GM23338 (cell line): Measurements from ENCODE around the gene LEKR1. TPM values are rescaled to one million over a fixed set of nuclear protein-coding genes. Genes with fewer than 3 reads are reported as not detected.

ENCODE experiments used
- ATAC-seq: fragments of 200-7000 bp; cut with Tn5 transposase; 3 replicates; pipeline ENCODE4 v1.9.1; 2020
- DNase-seq: peaks from one replicate; pipeline ENCODE4 v3.0.0-alpha.2; 2015; ENCODE audit warnings: low spot score
- H2AFZ ChIP-seq: fragments of 200-600 bp; sonication (generic); 2 replicates; pipeline ENCODE4 v1.8.0; 2016; ENCODE audit warnings: antibody characterized with exemption, mild to moderate bottlenecking, moderate library complexity
- H3F3A ChIP-seq: fragments of 200-600 bp; sonication (generic); replicated peaks from 2 replicates; pipeline ENCODE4 v1.8.0; 2017; ENCODE audit warnings: antibody characterized with exemption, mixed run types, low read depth
- H3K27ac ChIP-seq: fragments of 200-600 bp; sonication (generic); 2 replicates; pipeline ENCODE4 v1.6.1; 2016; ENCODE audit warnings: low read depth
- H3K27me3 ChIP-seq: fragments of 200-600 bp; sonication (generic); 2 replicates; pipeline ENCODE4 v1.8.0; 2016; ENCODE audit warnings: mild to moderate bottlenecking, mixed run types, moderate library complexity; ENCODE audit not compliant: insufficient read depth
- H3K36me3 ChIP-seq: fragments of 200-600 bp; sonication (generic); 2 replicates; pipeline ENCODE4 v1.8.0; 2016; ENCODE audit warnings: mild to moderate bottlenecking; ENCODE audit not compliant: insufficient read depth
- H3K4me1 ChIP-seq: fragments of 200-600 bp; sonication (generic); 2 replicates; pipeline ENCODE4 v1.8.0; 2016; ENCODE audit warnings: mild to moderate bottlenecking, moderate library complexity; ENCODE audit not compliant: insufficient read depth
- H3K4me2 ChIP-seq: fragments of 200-600 bp; sonication (generic); 2 replicates; pipeline ENCODE4 v1.7.1; 2017; ENCODE audit warnings: mixed run types
- H3K4me3 ChIP-seq: fragments of 200-600 bp; sonication (generic); 2 replicates; pipeline ENCODE4 v1.6.1; 2016; ENCODE audit warnings: mixed run types
- H3K79me2 ChIP-seq: fragments of 200-600 bp; sonication (generic); replicated peaks from 2 replicates; pipeline ENCODE4 v1.8.0; 2017; ENCODE audit warnings: mild to moderate bottlenecking; ENCODE audit not compliant: insufficient read depth
- H3K9me2 ChIP-seq: fragments of 200-600 bp; sonication (generic); 2 replicates; pipeline ENCODE4 v1.8.0; 2017; ENCODE audit not compliant: insufficient read depth
- H4K20me1 ChIP-seq: fragments of 200-600 bp; sonication (generic); replicated peaks from 2 replicates; pipeline ENCODE4 v1.8.0; 2017; ENCODE audit warnings: mild to moderate bottlenecking; ENCODE audit not compliant: insufficient read depth
- H3K27ac Mint-ChIP-seq: 2 replicates; pipeline ENCODE4 v1.8.0; 2020; ENCODE audit warnings: inconsistent platforms, mild to moderate bottlenecking, moderate library complexity, mixed read lengths
- H3K27me3 Mint-ChIP-seq: 3 replicates; pipeline ENCODE4 v1.8.0; 2022; ENCODE audit warnings: low read depth, mild to moderate bottlenecking, moderate library complexity, mixed read lengths, inconsistent platforms; ENCODE audit not compliant: insufficient read depth, poor library complexity
- H3K36me3 Mint-ChIP-seq: 3 replicates; pipeline ENCODE4 v1.8.0; 2021; ENCODE audit warnings: low read depth, mild to moderate bottlenecking, inconsistent platforms, moderate library complexity, mixed read lengths
- H3K4me1 Mint-ChIP-seq: 3 replicates; pipeline ENCODE4 v1.8.0; 2020; ENCODE audit warnings: mild to moderate bottlenecking, inconsistent platforms, mixed read lengths
- H3K4me3 Mint-ChIP-seq: 3 replicates; pipeline ENCODE4 v1.8.0; 2021; ENCODE audit warnings: moderate library complexity, mild to moderate bottlenecking, inconsistent platforms, mixed read lengths
- H3K9me3 Mint-ChIP-seq: 3 replicates; pipeline ENCODE4 v1.8.0; 2020; ENCODE audit warnings: moderate library complexity, mild to moderate bottlenecking, inconsistent platforms, mixed read lengths
- CREB1 ChIP-seq: fragments of 250-450 bp; sonication (Bioruptor Pico); IDR thresholded peaks from 2 replicates; pipeline ENCODE4 v1.5.0; 2020; ENCODE audit warnings: low read depth, mild to moderate bottlenecking, moderate library complexity
- CTCF ChIP-seq, 2 experiments: fragments of 200-600 bp in 1 of 2; sonication (generic) in 1 of 2; conservative IDR thresholded peaks; 2 replicates each; pipeline versions ENCODE4 v1.5.1 to v1.6.1; 2016 to 2017; ENCODE audit warnings: antibody characterized with exemption in 2 of 2, low read depth in 2 of 2, mild to moderate bottlenecking in 2 of 2, moderate library complexity in 1 of 2
- EZH2 ChIP-seq: fragments of 200-600 bp; sonication (generic); IDR thresholded peaks from one replicate; pipeline ENCODE4 v1.8.0; 2017; ENCODE audit warnings: antibody characterized with exemption, mild to moderate bottlenecking, low read depth; ENCODE audit not compliant: unreplicated experiment
- EZH2phosphoT487 ChIP-seq: fragments of 200-600 bp; sonication (generic); IDR thresholded peaks from one replicate; pipeline ENCODE4 v1.8.1; 2018; ENCODE audit warnings: antibody characterized with exemption; ENCODE audit not compliant: unreplicated experiment
- JUNB ChIP-seq: IDR thresholded peaks from one replicate; pipeline ENCODE4 v1.6.1; 2016; ENCODE audit warnings: antibody characterized with exemption; ENCODE audit not compliant: unreplicated experiment
- REST ChIP-seq: IDR thresholded peaks from one replicate; pipeline ENCODE4 v1.6.1; 2018; ENCODE audit warnings: antibody characterized with exemption; ENCODE audit not compliant: unreplicated experiment
- ZNF114 ChIP-seq: fragments of 250-450 bp; sonication (Bioruptor Pico); IDR thresholded peaks from 2 replicates; pipeline ENCODE4 v1.5.0; 2020; ENCODE audit warnings: mild to moderate bottlenecking, moderate library complexity
- ZNF462 ChIP-seq: fragments of 250-450 bp; sonication (Bioruptor Pico); IDR thresholded peaks from 2 replicates; pipeline ENCODE4 v1.5.0; 2020; ENCODE audit warnings: mild to moderate bottlenecking, moderate library complexity
- polyA plus RNA-seq: library from polyadenylated mRNA; unstranded; fragments of >200 nt; fragmentation: Nextera tagmentation; extraction: Ambion mirVana; gene quantifications from 2 replicates; pipeline ENCODE4 v1.2.1, GENCODE V29; 2016
- total RNA-seq: library from RNA; depleted of rRNA; stranded (reverse); fragments of >200 nt; shearing (Covaris generic); gene quantifications from 2 replicates; pipeline ENCODE4 v1.2.3, GENCODE V29; 2014

Gene LEKR1
- total and polyA plus RNA-seq, 2 experiments from 2014 or later, result not detected

GRCh38 chr3:156843071-156843808 is 17.1 kb downstream of the LEKR1 start (continued):
- TF ChIP-seq ZNF462 (CRISPR knock-in tag), result no peak

GRCh38 chr3:156847752-156848448 is 21.7 kb downstream of the LEKR1 start:
- DNase-seq (no peak), ATAC-seq (no peak)
- H3K4me1 Mint-ChIP-seq, result peaks cover 6% of the 10 kb centered on the region; the same call in 1 of the 3 replicates

More at GRCh38 chr3:156847752-156848448, 21.7 kb downstream of the LEKR1 start:
- H3K27ac ChIP-seq, result no peak overlapping the region
- no peaks in the 10 kb centered on the region for H3K27me3 ChIP-seq
- no peaks in the 10 kb centered on the region for H4K20me1 ChIP-seq
- H3K9me3 Mint-ChIP-seq, result no peaks in the 10 kb centered on the region
- H3K9me2 ChIP-seq, result no peaks in the 10 kb centered on the region
- no peak overlapping the region for H3K4me2 ChIP-seq
- H3K4me1 ChIP-seq, result no peaks in the 10 kb centered on the region
- no peaks in the 10 kb centered on the region for H3K36me3 Mint-ChIP-seq
- H3K27me3 Mint-ChIP-seq, result peaks cover 2% of the 10 kb centered on the region
- H2AFZ ChIP-seq, result no peak overlapping the region
- H3K27ac Mint-ChIP-seq, result no peak overlapping the region
- H3K79me2 ChIP-seq, result no peaks in the 10 kb centered on the region
- H3K4me3 Mint-ChIP-seq, result no peak overlapping the region
- no peaks in the 10 kb centered on the region for H3F3A ChIP-seq
- TF ChIP-seq JUNB, result no peak
- TF ChIP-seq CREB1 (CRISPR knock-in tag), result no peak
- no peak for TF ChIP-seq EZH2
- TF ChIP-seq CTCF (conservative IDR thresholded peaks at IDR 0.05; ENCODE audit: low read depth in 2 of 2), result no peak
- no peak for TF ChIP-seq ZNF114 (CRISPR knock-in tag)
- TF ChIP-seq EZH2phosphoT487, result no peak
- no peak for TF ChIP-seq REST
- no peak overlapping the region for H3K4me3 ChIP-seq
- no peaks in the 10 kb centered on the region for H3K36me3 ChIP-seq
